Measurements from ENCODE around the gene USP30.
A peak's percentile ranks its signal among the peaks of the same experiment; 100 is the strongest.

Gene USP30

GRCh38 chr12:109120095-109120494 is 67.7 kb downstream of the USP30 start:
- Histone ChIP-seq H3K36me3 (ENCODE audit: insufficient read depth, low read length) (no peaks in the 10 kb centered on the region), H3K27me3 (ENCODE audit: control insufficient read depth in 1 of 2, insufficient read depth in 2 of 2, low read length in 2 of 2) (no peaks in the 10 kb centered on the region), H3K27ac (ENCODE audit: low read depth, low read length) (no peak overlapping the region), H3K4me1 (ENCODE audit: insufficient read depth, low read length) (peaks cover 45% of the 10 kb centered on the region), H3K4me3 (ENCODE audit: low read depth in 1 of 2, low read length in 2 of 2) (no peak overlapping the region), H3K9ac (ENCODE audit: low read length) (no peak overlapping the region), H3K9me3 (ENCODE audit: low read length) (no peaks in the 10 kb centered on the region)

DNA sequence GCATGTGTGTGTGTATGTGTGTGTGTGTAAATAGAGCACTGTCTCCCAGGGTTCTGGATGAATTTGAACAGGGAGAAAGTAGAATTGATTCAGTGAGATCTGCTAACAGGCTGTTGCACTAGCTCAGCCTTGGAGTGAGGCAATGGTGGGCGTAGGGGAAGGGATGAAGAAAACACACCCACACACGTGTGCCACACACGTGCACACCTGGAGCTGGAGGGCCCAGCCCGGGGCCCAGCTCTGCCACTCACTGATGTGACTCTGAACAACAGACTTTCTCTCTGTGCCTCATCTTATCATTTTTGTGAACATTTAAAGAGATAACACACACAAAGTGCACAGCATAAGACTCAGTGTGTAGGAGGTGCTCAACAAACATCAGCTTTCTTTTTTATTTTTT is 68.2 kb downstream of the USP30 start:
- H3K27ac ChIP-seq (ENCODE audit: low read depth, low read length) = no peak overlapping the region
- H3K4me3 ChIP-seq (ENCODE audit: low read depth in 1 of 2, low read length in 2 of 2) = no peak overlapping the region
- H3K9ac ChIP-seq (ENCODE audit: low read length) = no peak overlapping the region
- H3K36me3 ChIP-seq (ENCODE audit: insufficient read depth, low read length) = no peaks in the 10 kb centered on the region
- peaks cover 45% of the 10 kb centered on the region for H3K4me1 ChIP-seq (ENCODE audit: insufficient read depth, low read length)
- H3K9me3 ChIP-seq (ENCODE audit: low read length) = no peaks in the 10 kb centered on the region
- H3K27me3 ChIP-seq (ENCODE audit: control insufficient read depth in 1 of 2, insufficient read depth in 2 of 2, low read length in 2 of 2) = no peaks in the 10 kb centered on the region

- Histone ChIP-seq H3K27ac (ENCODE audit: low read depth, low read length) (no peak overlapping the region), H3K9me3 (ENCODE audit: low read length) (no peaks in the 10 kb centered on the region), H3K4me3 (ENCODE audit: low read depth in 1 of 2, low read length in 2 of 2) (no peak overlapping the region), H3K36me3 (ENCODE audit: insufficient read depth, low read length) (no peaks in the 10 kb centered on the region), H3K27me3 (ENCODE audit: control insufficient read depth in 1 of 2, insufficient read depth in 2 of 2, low read length in 2 of 2) (no peaks in the 10 kb centered on the region), H3K9ac (ENCODE audit: low read length) (no peak overlapping the region), H3K4me1 (ENCODE audit: insufficient read depth, low read length) (peaks cover 40% of the 10 kb centered on the region)
Measured at GRCh38 chr12:109121346-109121880, 69.0 kb downstream of the USP30 start.

DNA sequence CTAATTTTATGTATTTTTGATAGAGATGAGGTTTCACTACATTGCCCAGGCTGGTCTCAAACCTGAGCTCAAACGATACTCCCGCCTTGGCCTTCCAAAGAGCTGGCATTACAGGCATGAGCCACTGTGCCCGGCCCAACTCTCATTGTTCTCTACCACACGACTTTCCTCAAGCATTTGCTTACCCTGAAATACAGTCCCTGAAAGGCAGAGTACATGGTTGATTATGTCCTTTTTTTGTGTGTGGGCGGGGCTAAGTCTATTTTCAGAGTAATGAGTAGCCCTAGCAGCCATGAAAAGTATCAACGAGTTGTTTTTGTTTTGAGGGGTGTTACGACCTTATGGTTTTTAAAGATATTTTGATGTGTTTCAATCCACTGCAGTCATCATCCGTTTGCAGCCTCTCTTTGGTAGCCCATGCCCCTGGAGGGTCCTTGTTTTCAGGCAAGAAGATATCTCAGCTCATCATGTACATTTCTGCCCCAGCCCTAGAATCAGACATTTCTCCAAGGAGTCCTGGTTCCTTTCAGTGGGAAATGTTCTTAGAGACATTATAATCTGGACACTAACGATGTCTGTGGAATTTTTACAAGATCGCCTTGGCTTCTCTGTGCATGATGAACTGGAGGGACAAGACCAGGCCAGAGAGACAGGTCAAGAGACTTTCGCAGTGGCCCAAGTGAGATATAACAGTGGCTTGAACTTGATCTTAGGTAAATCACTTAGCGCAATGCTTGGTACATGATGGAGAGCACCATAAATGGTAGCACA is 72.7 kb downstream of the USP30 start:
- Histone ChIP-seq H3K9me3 (ENCODE audit: low read length) (no peaks in the 10 kb centered on the region), H3K9ac (ENCODE audit: low read length) (no peak overlapping the region), H3K4me3 (ENCODE audit: low read depth in 1 of 2, low read length in 2 of 2) (no peak overlapping the region), H3K4me1 (ENCODE audit: insufficient read depth, low read length) (peaks cover 31% of the 10 kb centered on the region), H3K36me3 (ENCODE audit: insufficient read depth, low read length) (no peaks in the 10 kb centered on the region), H3K27ac (ENCODE audit: low read depth, low read length) (peak overlapping the region; percentile 59), H3K27me3 (ENCODE audit: control insufficient read depth in 1 of 2, insufficient read depth in 2 of 2, low read length in 2 of 2) (no peaks in the 10 kb centered on the region)

- H3K4me1 ChIP-seq (ENCODE audit: insufficient read depth, low read length) = peaks cover 31% of the 10 kb centered on the region
- H3K9ac ChIP-seq (ENCODE audit: low read length) = no peak overlapping the region
- no peaks in the 10 kb centered on the region for H3K36me3 ChIP-seq (ENCODE audit: insufficient read depth, low read length)
- H3K27me3 ChIP-seq (ENCODE audit: control insufficient read depth in 1 of 2, insufficient read depth in 2 of 2, low read length in 2 of 2) = no peaks in the 10 kb centered on the region
- H3K4me3 ChIP-seq (ENCODE audit: low read depth in 1 of 2, low read length in 2 of 2) = no peak overlapping the region
- no peaks in the 10 kb centered on the region for H3K9me3 ChIP-seq (ENCODE audit: low read length)
- H3K27ac ChIP-seq (ENCODE audit: low read depth, low read length) = peak overlapping the region; percentile 59
Measured at GRCh38 chr12:109125791-109126190, 73.4 kb downstream of the USP30 start.

GRCh38 chr12:109126784-109127183 is 74.4 kb downstream of the USP30 start:
- no peak overlapping the region for H3K9ac ChIP-seq (ENCODE audit: low read length)
- H3K36me3 ChIP-seq (ENCODE audit: insufficient read depth, low read length) = no peaks in the 10 kb centered on the region
- no peaks in the 10 kb centered on the region for H3K9me3 ChIP-seq (ENCODE audit: low read length)
- H3K4me3 ChIP-seq (ENCODE audit: low read depth in 1 of 2, low read length in 2 of 2) = no peak overlapping the region
- H3K4me1 ChIP-seq (ENCODE audit: insufficient read depth, low read length) = peaks cover 40% of the 10 kb centered on the region
- no peaks in the 10 kb centered on the region for H3K27me3 ChIP-seq (ENCODE audit: control insufficient read depth in 1 of 2, insufficient read depth in 2 of 2, low read length in 2 of 2)
- peak overlapping the region; percentile 52 for H3K27ac ChIP-seq (ENCODE audit: low read depth, low read length)

GRCh38 chr12:109127533-109128242 is 75.3 kb downstream of the USP30 start:
- H3K36me3 ChIP-seq (ENCODE audit: insufficient read depth, low read length) = no peaks in the 10 kb centered on the region
- H3K27ac ChIP-seq (ENCODE audit: low read depth, low read length) = no peak overlapping the region
- H3K4me3 ChIP-seq (ENCODE audit: low read depth in 1 of 2, low read length in 2 of 2) = no peak overlapping the region
- H3K9ac ChIP-seq (ENCODE audit: low read length) = no peak overlapping the region
- H3K4me1 ChIP-seq (ENCODE audit: insufficient read depth, low read length) = peaks cover 42% of the 10 kb centered on the region
- H3K27me3 ChIP-seq (ENCODE audit: control insufficient read depth in 1 of 2, insufficient read depth in 2 of 2, low read length in 2 of 2) = no peaks in the 10 kb centered on the region
- H3K9me3 ChIP-seq (ENCODE audit: low read length) = no peaks in the 10 kb centered on the region

GRCh38 chr12:109130297-109131153 is 78.1 kb downstream of the USP30 start:
- Histone ChIP-seq H3K36me3 (ENCODE audit: insufficient read depth, low read length) (no peaks in the 10 kb centered on the region), H3K27me3 (ENCODE audit: control insufficient read depth in 1 of 2, insufficient read depth in 2 of 2, low read length in 2 of 2) (no peaks in the 10 kb centered on the region), H3K9ac (ENCODE audit: low read length) (no peak overlapping the region), H3K9me3 (ENCODE audit: low read length) (no peaks in the 10 kb centered on the region), H3K4me1 (ENCODE audit: insufficient read depth, low read length) (peaks cover 46% of the 10 kb centered on the region), H3K27ac (ENCODE audit: low read depth, low read length) (peak overlapping the region; percentile 77), H3K4me3 (ENCODE audit: low read depth in 1 of 2, low read length in 2 of 2) (peak overlapping the region in 1 of 2 donors; percentile 26)

- H3K4me1 ChIP-seq (ENCODE audit: insufficient read depth, low read length) = peaks cover 41% of the 10 kb centered on the region
- H3K27ac ChIP-seq (ENCODE audit: low read depth, low read length) = peak overlapping the region; percentile 77
- no peaks in the 10 kb centered on the region for H3K27me3 ChIP-seq (ENCODE audit: control insufficient read depth in 1 of 2, insufficient read depth in 2 of 2, low read length in 2 of 2)
- no peak overlapping the region for H3K9ac ChIP-seq (ENCODE audit: low read length)
- no peaks in the 10 kb centered on the region for H3K36me3 ChIP-seq (ENCODE audit: insufficient read depth, low read length)
- no peaks in the 10 kb centered on the region for H3K9me3 ChIP-seq (ENCODE audit: low read length)
- H3K4me3 ChIP-seq (ENCODE audit: low read depth in 1 of 2, low read length in 2 of 2) = peak overlapping the region in 1 of 2 donors; percentile 26
Measured at GRCh38 chr12:109131154-109132050, 79.0 kb downstream of the USP30 start.

- H3K27ac ChIP-seq (ENCODE audit: low read depth, low read length) = peak overlapping the region; percentile 30
- H3K36me3 ChIP-seq (ENCODE audit: insufficient read depth, low read length) = no peaks in the 10 kb centered on the region
- H3K4me1 ChIP-seq (ENCODE audit: insufficient read depth, low read length) = peaks cover 36% of the 10 kb centered on the region
- no peak overlapping the region for H3K9ac ChIP-seq (ENCODE audit: low read length)
- no peaks in the 10 kb centered on the region for H3K27me3 ChIP-seq (ENCODE audit: control insufficient read depth in 1 of 2, insufficient read depth in 2 of 2, low read length in 2 of 2)
- H3K4me3 ChIP-seq (ENCODE audit: low read depth in 1 of 2, low read length in 2 of 2) = no peak overlapping the region
- H3K9me3 ChIP-seq (ENCODE audit: low read length) = no peaks in the 10 kb centered on the region
Measured at GRCh38 chr12:109134186-109134917, 82.0 kb downstream of the USP30 start.
